Tibial artery (tissue), 4 donors: ENCODE data around the gene WIPF3.

Experiments
- DNase-seq, 2 donors: peaks; one replicate each; pipeline ENCODE4 v3.0.0-alpha.2; 2019
- H3K27ac ChIP-seq, 2 donors: fragments of 200-600 bp; sonication (generic) in 1 of 2; 1 replicate in 1 of 2; 2 replicates in 1 of 2; pipeline ENCODE4 v1.5.1; 2018 to 2019; ENCODE audit warnings: mild to moderate bottlenecking in 1 of 2
- H3K27me3 ChIP-seq, 2 donors: fragments of 200-600 bp; sonication (generic) in 1 of 2; one replicate each; pipeline versions ENCODE4 v1.5.1 to v1.6.0; 2016 to 2019
- H3K36me3 ChIP-seq, 3 donors: fragments of 200-600 bp; sonication (generic) in 2 of 3; one replicate each; pipeline ENCODE4 v1.5.1; 2016 to 2019; ENCODE audit warnings: mild to moderate bottlenecking in 2 of 3
- H3K4me1 ChIP-seq, 4 donors: fragments of 200-600 bp; sonication (generic) in 2 of 4; 1 replicate in 3 of 4; 2 replicates in 1 of 4; pipeline ENCODE4 v1.5.1; 2016 to 2019
- H3K4me3 ChIP-seq, 2 donors: fragments of 200-600 bp; sonication (generic) in 1 of 2; 1 replicate in 1 of 2; 2 replicates in 1 of 2; pipeline ENCODE4 v1.5.1; 2018 to 2019; ENCODE audit warnings: mild to moderate bottlenecking in 2 of 2
- H3K9me3 ChIP-seq, 3 donors: fragments of 200-600 bp; sonication (generic) in 1 of 3; one replicate each; pipeline ENCODE4 v1.5.1; 2016 to 2019
- intact Hi-C: fragments of 100-400 bp; cut with DNase I; formaldehyde crosslinking; loops from one replicate; pipeline ENCODE4 v1.15.0; 2023; ENCODE audit warnings: low total_unique reads
- TF ChIP-seq, protein P1 (sequence below), 2 experiments: fragments of 200-600 bp in 1 of 2; fragments of 450-650 bp in 1 of 2; IDR thresholded peaks; one replicate each; pipeline ENCODE4 v1.5.1; 2017 to 2019; ENCODE audit warnings: antibody characterized with exemption in 2 of 2, mild to moderate bottlenecking in 1 of 2, moderate library complexity in 1 of 2

WIPF3 gene

GRCh38 chr7:29854257-29854938 lies 48.1 kb downstream of the WIPF3 start:
- Histone ChIP-seq H3K27me3 (no peaks in the 10 kb centered on the region), H3K9me3 (no peaks in the 10 kb centered on the region), H3K36me3 (no peaks in the 10 kb centered on the region), H3K27ac (no peak overlapping the region), H3K4me1 (peaks cover 0 to 15% (median 2%) of the 10 kb centered on the region in 4 donors), H3K4me3 (no peak overlapping the region)
- no peak for DNase-seq
- TF ChIP-seq, protein P1, sequence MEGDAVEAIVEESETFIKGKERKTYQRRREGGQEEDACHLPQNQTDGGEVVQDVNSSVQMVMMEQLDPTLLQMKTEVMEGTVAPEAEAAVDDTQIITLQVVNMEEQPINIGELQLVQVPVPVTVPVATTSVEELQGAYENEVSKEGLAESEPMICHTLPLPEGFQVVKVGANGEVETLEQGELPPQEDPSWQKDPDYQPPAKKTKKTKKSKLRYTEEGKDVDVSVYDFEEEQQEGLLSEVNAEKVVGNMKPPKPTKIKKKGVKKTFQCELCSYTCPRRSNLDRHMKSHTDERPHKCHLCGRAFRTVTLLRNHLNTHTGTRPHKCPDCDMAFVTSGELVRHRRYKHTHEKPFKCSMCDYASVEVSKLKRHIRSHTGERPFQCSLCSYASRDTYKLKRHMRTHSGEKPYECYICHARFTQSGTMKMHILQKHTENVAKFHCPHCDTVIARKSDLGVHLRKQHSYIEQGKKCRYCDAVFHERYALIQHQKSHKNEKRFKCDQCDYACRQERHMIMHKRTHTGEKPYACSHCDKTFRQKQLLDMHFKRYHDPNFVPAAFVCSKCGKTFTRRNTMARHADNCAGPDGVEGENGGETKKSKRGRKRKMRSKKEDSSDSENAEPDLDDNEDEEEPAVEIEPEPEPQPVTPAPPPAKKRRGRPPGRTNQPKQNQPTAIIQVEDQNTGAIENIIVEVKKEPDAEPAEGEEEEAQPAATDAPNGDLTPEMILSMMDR (IDR thresholded peaks at IDR 0.05) = no peak
- intact Hi-C loops = no loop called here

- no peaks in the 10 kb centered on the region for H3K36me3 ChIP-seq
- H3K27me3 ChIP-seq = no peaks in the 10 kb centered on the region
- TF ChIP-seq, protein P1 (IDR thresholded peaks at IDR 0.05) = no peak
- H3K9me3 ChIP-seq = no peaks in the 10 kb centered on the region
- H3K4me3 ChIP-seq = no peak overlapping the region
- no peak overlapping the region for H3K27ac ChIP-seq
- intact Hi-C loops = no loop called here
- no peak for DNase-seq
- H3K4me1 ChIP-seq = peaks cover 0 to 25% (median 4%) of the 10 kb centered on the region in 4 donors
These were observed 51.3 kb downstream of the WIPF3 start for GRCh38 chr7:29857654-29858053.

DNA sequence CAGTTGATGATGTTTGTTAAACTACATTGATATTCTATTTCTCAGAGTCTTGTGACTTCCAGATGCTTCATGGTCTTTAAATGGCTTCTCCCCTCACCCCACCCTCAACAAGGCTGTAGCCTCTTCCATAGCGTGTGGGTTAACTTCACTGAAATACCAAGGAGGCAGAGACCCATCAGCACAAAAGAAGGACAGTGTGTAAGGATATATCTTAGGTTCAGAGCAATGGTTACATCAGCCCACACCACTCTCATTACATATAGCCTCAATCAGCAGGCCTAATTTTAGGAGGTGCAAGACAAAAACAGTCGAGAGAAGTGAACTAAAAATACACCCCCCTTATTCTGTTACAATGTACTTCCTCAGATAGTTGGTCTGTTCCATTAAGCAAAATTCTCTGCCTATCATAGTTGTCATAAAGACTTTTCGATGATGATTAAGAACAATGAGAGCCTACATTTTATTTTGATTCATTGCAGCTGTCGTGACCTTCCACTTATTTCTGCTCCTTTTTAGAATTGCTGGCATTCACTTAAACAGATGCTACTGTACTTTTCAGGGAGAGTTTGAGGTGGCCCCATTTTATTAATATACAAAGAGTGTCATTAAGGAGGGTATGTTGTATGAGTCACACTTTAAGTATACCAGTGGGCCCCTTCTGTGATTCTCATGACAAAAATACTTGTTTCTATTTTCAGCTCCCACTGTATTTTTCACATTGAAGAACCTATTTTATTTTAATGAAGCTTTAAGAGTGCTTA lies 52.1 kb downstream of the WIPF3 start:
- H3K4me1 ChIP-seq = peaks cover 0 to 25% (median 4%) of the 10 kb centered on the region in 4 donors
- H3K27ac ChIP-seq = no peak overlapping the region
- DNase-seq = no peak
- no peak overlapping the region for H3K4me3 ChIP-seq
- H3K9me3 ChIP-seq = no peaks in the 10 kb centered on the region
- H3K27me3 ChIP-seq = no peaks in the 10 kb centered on the region
- TF ChIP-seq, protein P1 (IDR thresholded peaks at IDR 0.05) = no peak
- intact Hi-C loops = no loop called here
- no peaks in the 10 kb centered on the region for H3K36me3 ChIP-seq

GRCh38 chr7:29859104-29859503 lies 52.8 kb downstream of the WIPF3 start:
- Histone ChIP-seq H3K27ac (no peak overlapping the region), H3K9me3 (no peaks in the 10 kb centered on the region)
- intact Hi-C loops = no loop called here

DNA sequence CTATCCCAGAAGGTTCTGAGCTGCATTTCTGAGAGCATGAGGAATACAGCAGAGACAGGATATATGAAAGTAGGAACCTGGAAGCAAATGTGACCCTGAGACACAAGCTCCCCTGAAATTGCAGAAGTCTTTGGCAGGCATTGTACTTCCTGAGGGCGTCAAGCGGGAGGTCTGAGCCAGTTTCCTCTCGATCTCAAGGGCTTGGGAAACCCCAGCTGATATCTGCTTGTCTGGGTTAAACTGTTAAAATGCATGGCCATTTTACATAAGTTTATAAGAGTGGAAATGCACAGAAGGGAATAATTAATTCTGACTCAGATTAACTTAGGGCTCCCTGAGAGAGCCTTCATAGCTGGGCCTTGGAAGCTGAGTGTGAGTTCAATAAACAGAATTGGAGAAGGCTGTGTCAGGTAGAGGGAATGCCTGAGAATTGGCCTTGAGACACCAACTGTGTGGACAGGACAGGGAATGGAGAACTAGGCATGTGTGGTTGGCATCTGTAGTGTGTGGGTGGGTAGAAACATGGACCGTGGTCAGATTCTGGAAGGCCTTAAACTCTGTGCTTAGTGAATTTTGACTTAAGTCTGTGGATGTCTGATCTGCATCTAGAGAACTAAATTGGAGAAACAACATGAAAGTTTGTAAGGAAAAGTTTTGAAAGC lies 53.3 kb downstream of the WIPF3 start:
- Histone ChIP-seq H3K4me3 (no peak overlapping the region), H3K36me3 (no peaks in the 10 kb centered on the region), H3K27me3 (no peaks in the 10 kb centered on the region), H3K4me1 (peaks cover 0 to 27% (median 4%) of the 10 kb centered on the region in 4 donors), H3K27ac (no peak overlapping the region), H3K9me3 (no peaks in the 10 kb centered on the region)
- intact Hi-C loops = no loop called here
- no peak for DNase-seq
- TF ChIP-seq, protein P1 (IDR thresholded peaks at IDR 0.05) = no peak

More at GRCh38 chr7:29859104-29859503, 52.8 kb downstream of the WIPF3 start:
- TF ChIP-seq, protein P1 (IDR thresholded peaks at IDR 0.05) = no peak
- no peak for DNase-seq
- H3K4me3 ChIP-seq = no peak overlapping the region
- no peaks in the 10 kb centered on the region for H3K36me3 ChIP-seq
- H3K4me1 ChIP-seq = peaks cover 0 to 25% (median 4%) of the 10 kb centered on the region in 4 donors
- no peaks in the 10 kb centered on the region for H3K27me3 ChIP-seq
